Trophoblast cell (in vitro differentiated cells and primary cell): ENCODE results near the gene AK1.

Source experiments
- DNase-seq, 2 donors: peaks; one replicate each; pipeline ENCODE4 v3.0.0-alpha.2; 2016
- H2AFZ ChIP-seq: 2 replicates; pipeline ENCODE4 v1.6.1; 2013; ENCODE audit warnings: low read length, moderate library complexity, mild to moderate bottlenecking; ENCODE audit not compliant: insufficient read depth, poor library complexity
- H2AK5ac ChIP-seq: 2 replicates; pipeline ENCODE4 v1.6.1; 2013; ENCODE audit warnings: mild to moderate bottlenecking, low read length
- H2BK120ac ChIP-seq: 2 replicates; pipeline ENCODE4 v1.6.1; 2013; ENCODE audit warnings: low read length, mild to moderate bottlenecking, moderate library complexity; ENCODE audit not compliant: insufficient read depth, poor library complexity
- H2BK12ac ChIP-seq: 2 replicates; pipeline ENCODE4 v1.6.1; 2013; ENCODE audit warnings: mild to moderate bottlenecking, low read length, moderate library complexity
- H2BK5ac ChIP-seq: 2 replicates; pipeline ENCODE4 v1.6.1; 2013; ENCODE audit warnings: low read length, low read depth, moderate library complexity, mild to moderate bottlenecking; ENCODE audit not compliant: poor library complexity
- H3K14ac ChIP-seq: 2 replicates; pipeline ENCODE4 v1.6.1; 2013; ENCODE audit warnings: mild to moderate bottlenecking, low read length
- H3K18ac ChIP-seq: 2 replicates; pipeline ENCODE4 v1.6.1; 2013; ENCODE audit warnings: mild to moderate bottlenecking, low read length
- H3K23ac ChIP-seq: 2 replicates; pipeline ENCODE4 v1.6.1; 2013; ENCODE audit warnings: low read length
- H3K27ac ChIP-seq: 2 replicates; pipeline ENCODE4 v1.5.1; 2013; ENCODE audit warnings: low read depth, mild to moderate bottlenecking, inconsistent platforms, low read length, moderate library complexity
- H3K27me3 ChIP-seq: 2 replicates; pipeline ENCODE4 v1.6.1; 2013; ENCODE audit warnings: inconsistent platforms, mild to moderate bottlenecking, low read length, moderate library complexity; ENCODE audit not compliant: insufficient read depth
- H3K36me3 ChIP-seq, 2 experiments: 1 replicate in 1 of 2; 2 replicates in 1 of 2; pipeline ENCODE4 v1.6.1; 2013; ENCODE audit warnings: low read length in 2 of 2, mild to moderate bottlenecking in 2 of 2, moderate library complexity in 1 of 2; ENCODE audit not compliant: insufficient read depth in 2 of 2, control insufficient read depth in 1 of 2
- H3K4ac ChIP-seq: 2 replicates; pipeline ENCODE4 v1.6.1; 2013; ENCODE audit warnings: low read depth, mild to moderate bottlenecking, low read length, moderate library complexity
- H3K4me1 ChIP-seq, 2 experiments: 1 replicate in 1 of 2; 2 replicates in 1 of 2; pipeline ENCODE4 v1.6.1; 2013; ENCODE audit warnings: low read length in 2 of 2, mild to moderate bottlenecking in 2 of 2, moderate library complexity in 1 of 2; ENCODE audit not compliant: insufficient read depth in 2 of 2, control insufficient read depth in 1 of 2
- H3K4me2 ChIP-seq: 2 replicates; pipeline ENCODE4 v1.6.1; 2013; ENCODE audit warnings: inconsistent platforms, mild to moderate bottlenecking, low read length, moderate library complexity
- H3K4me3 ChIP-seq: 2 replicates; pipeline ENCODE4 v1.5.1; 2013; ENCODE audit warnings: mild to moderate bottlenecking, low read depth, low read length, inconsistent platforms
- H3K79me1 ChIP-seq: one replicate; pipeline ENCODE4 v1.6.1; 2013; ENCODE audit warnings: low read length
- H3K79me2 ChIP-seq: 2 replicates; pipeline ENCODE4 v1.6.1; 2013; ENCODE audit warnings: low read length, mild to moderate bottlenecking; ENCODE audit not compliant: control insufficient read depth, insufficient read depth, poor library complexity
- H3K9ac ChIP-seq: 2 replicates; pipeline ENCODE4 v1.6.1; 2013; ENCODE audit warnings: mild to moderate bottlenecking, low read length
- H3K9me3 ChIP-seq: 2 replicates; pipeline ENCODE4 v1.6.1; 2013; ENCODE audit warnings: low read depth, mild to moderate bottlenecking, control low read depth, inconsistent platforms, low read length; ENCODE audit not compliant: insufficient read depth
- H4K12ac ChIP-seq: 2 replicates; pipeline ENCODE4 v1.6.1; 2013; ENCODE audit warnings: low read depth, mild to moderate bottlenecking, low read length, moderate library complexity
- H4K8ac ChIP-seq: 2 replicates; pipeline ENCODE4 v1.6.1; 2013; ENCODE audit warnings: low read depth, mild to moderate bottlenecking, low read length, moderate library complexity
- H4K91ac ChIP-seq: one replicate; pipeline ENCODE4 v1.6.1; 2013; ENCODE audit warnings: low read depth, mild to moderate bottlenecking, low read length, moderate library complexity
- WGBS: extraction: QIAGEN DNeasy Blood & Tissue Kit; methylation state at CpG from one replicate; pipeline ENCODE4 v1.1.7; 2013; ENCODE audit warnings: missing lambda C conversion rate; ENCODE audit not compliant: insufficient read length, insufficient coverage; ENCODE audit errors: extremely low coverage; 5-methylcytosine and 5-hydroxymethylcytosine counted together

The AK1 gene

DNA sequence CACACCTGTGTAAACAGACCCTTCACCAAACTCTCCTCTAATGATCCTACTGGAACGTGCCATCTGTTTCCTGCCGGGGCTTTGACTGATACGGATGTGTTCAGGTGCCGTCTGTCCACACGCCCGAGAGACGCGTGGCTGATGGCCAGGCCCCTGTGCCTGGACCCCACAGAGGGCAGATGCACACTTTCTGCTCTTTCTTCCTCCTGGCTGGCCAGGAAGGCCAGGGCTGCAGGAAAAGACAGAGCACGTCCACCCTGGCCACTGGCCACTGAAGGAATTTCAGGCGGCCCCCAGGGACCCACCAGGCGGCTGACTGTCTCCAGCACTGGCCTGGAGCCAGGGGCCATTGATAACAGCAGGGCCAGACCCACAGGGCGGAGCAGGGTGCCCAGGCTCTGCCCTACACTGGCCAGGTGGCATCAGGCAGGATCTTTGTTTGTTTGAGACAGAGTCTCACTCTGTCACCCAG is 19.4 kb downstream of the AK1 start:
- Histone ChIP-seq H3K4me2 (no peak overlapping the region), H3K79me2 (peaks cover 9% of the 10 kb centered on the region), H3K79me1 (peaks cover 57% of the 10 kb centered on the region), H2BK5ac (peak overlapping the region; percentile 24), H2AFZ (no peak overlapping the region), H2AK5ac (peak overlapping the region; percentile 64), H2BK120ac (peak overlapping the region; percentile 37), H3K9ac (no peak overlapping the region), H4K8ac (peak overlapping the region; percentile 14), H3K4me1 (peaks cover 23 to 40% of the 10 kb centered on the region in 2 experiments), H3K9me3 (peaks cover 3% of the 10 kb centered on the region), H3K36me3 (no peaks in the 10 kb centered on the region), H3K4ac (no peak overlapping the region), H3K18ac (peak overlapping the region; percentile 34), H3K4me3 (no peak overlapping the region), H2BK12ac (peak overlapping the region; percentile 95), H3K23ac (no peak overlapping the region), H3K27ac (no peak overlapping the region), H3K27me3 (no peaks in the 10 kb centered on the region), H4K12ac (no peak overlapping the region), H3K14ac (peak overlapping the region; percentile 5), H4K91ac (peak overlapping the region; percentile 95)
- no CpG with 5 or more reads among the region's 12 CpGs for WGBS
- no peak for DNase-seq

GRCh38 chr9:127857278-127857677 is 20.2 kb downstream of the AK1 start:
- Histone ChIP-seq H4K12ac (no peak overlapping the region), H3K27me3 (no peaks in the 10 kb centered on the region), H4K91ac (peak overlapping the region; percentile 95), H3K27ac (no peak overlapping the region), H3K4ac (no peak overlapping the region), H3K36me3 (no peaks in the 10 kb centered on the region), H3K14ac (peak overlapping the region; percentile 5), H2AFZ (no peak overlapping the region), H2BK5ac (no peak overlapping the region), H3K4me2 (no peak overlapping the region), H3K79me1 (peaks cover 58% of the 10 kb centered on the region), H3K4me3 (no peak overlapping the region), H3K79me2 (peaks cover 10% of the 10 kb centered on the region), H2BK120ac (peak overlapping the region; percentile 60), H2AK5ac (peak overlapping the region; percentile 66), H3K9me3 (peaks cover 3% of the 10 kb centered on the region), H3K4me1 (peaks cover 24 to 42% of the 10 kb centered on the region in 2 experiments), H3K9ac (no peak overlapping the region), H3K18ac (no peak overlapping the region), H3K23ac (no peak overlapping the region), H2BK12ac (peak overlapping the region; percentile 95), H4K8ac (no peak overlapping the region)
- no peak for DNase-seq
- no CpG with 5 or more reads among the region's 4 CpGs for WGBS

- no peak overlapping the region for H4K12ac ChIP-seq
- H3K27me3 ChIP-seq = no peaks in the 10 kb centered on the region
- no peak overlapping the region for H3K9ac ChIP-seq
- H3K36me3 ChIP-seq = no peaks in the 10 kb centered on the region
- H3K27ac ChIP-seq = no peak overlapping the region
- peaks cover 3% of the 10 kb centered on the region for H3K9me3 ChIP-seq
- H3K79me1 ChIP-seq = peaks cover 55% of the 10 kb centered on the region
- H3K23ac ChIP-seq = no peak overlapping the region
- peak overlapping the region; percentile 29 for H2BK5ac ChIP-seq
- peak overlapping the region; percentile 30 for H3K4ac ChIP-seq
- peak overlapping the region; percentile 84 for H2AK5ac ChIP-seq
- H4K8ac ChIP-seq = no peak overlapping the region
- DNase-seq = no peak
- H2BK120ac ChIP-seq = peak overlapping the region; percentile 60
- H3K4me1 ChIP-seq = peaks cover 24 to 39% of the 10 kb centered on the region in 2 experiments
- peak overlapping the region; percentile 95 for H4K91ac ChIP-seq
- H3K14ac ChIP-seq = peak overlapping the region; percentile 2
- no peak overlapping the region for H3K4me3 ChIP-seq
- H2BK12ac ChIP-seq = peak overlapping the region; percentile 95
- peaks cover 10% of the 10 kb centered on the region for H3K79me2 ChIP-seq
- H3K18ac ChIP-seq = peak overlapping the region; percentile 18
- no peak overlapping the region for H2AFZ ChIP-seq
- H3K4me2 ChIP-seq = no peak overlapping the region
- no CpG with 5 or more reads among the region's 8 CpGs for WGBS
Measured at GRCh38 chr9:127856729-127857116, 20.8 kb downstream of the AK1 start.

- no peak overlapping the region for H3K4me3 ChIP-seq
- peaks cover 10% of the 10 kb centered on the region for H3K79me2 ChIP-seq
- H2BK120ac ChIP-seq = peak overlapping the region; percentile 60
- peak overlapping the region; percentile 84 for H2AK5ac ChIP-seq
- no peak overlapping the region for H2BK5ac ChIP-seq
- no peak overlapping the region for H3K23ac ChIP-seq
- no peak overlapping the region for H3K9ac ChIP-seq
- H4K91ac ChIP-seq = peak overlapping the region; percentile 95
- peak overlapping the region; percentile 4 for H3K18ac ChIP-seq
- DNase-seq = no peak
- H3K27me3 ChIP-seq = no peaks in the 10 kb centered on the region
- WGBS = no CpG with 5 or more reads among the region's 11 CpGs
- peaks cover 24 to 39% of the 10 kb centered on the region in 2 experiments for H3K4me1 ChIP-seq
- H2BK12ac ChIP-seq = peak overlapping the region; percentile 95
- peaks cover 3% of the 10 kb centered on the region for H3K9me3 ChIP-seq
- no peak overlapping the region for H3K4me2 ChIP-seq
- H2AFZ ChIP-seq = no peak overlapping the region
- no peak overlapping the region for H4K8ac ChIP-seq
- H3K4ac ChIP-seq = no peak overlapping the region
- no peak overlapping the region for H4K12ac ChIP-seq
- H3K79me1 ChIP-seq = peaks cover 55% of the 10 kb centered on the region
- H3K14ac ChIP-seq = peak overlapping the region; percentile 12
- H3K27ac ChIP-seq = no peak overlapping the region
- H3K36me3 ChIP-seq = no peaks in the 10 kb centered on the region
Measured at GRCh38 chr9:127856094-127856728, 21.3 kb downstream of the AK1 start.
